NCI-H2107 (cell line): Measurements from ENCODE around the gene VAV2.

Experiments
- DNase-seq: peaks from one replicate; lab custom pipeline; 2025; lab: John Stamatoyannopoulos, UW

Gene VAV2

DNA sequence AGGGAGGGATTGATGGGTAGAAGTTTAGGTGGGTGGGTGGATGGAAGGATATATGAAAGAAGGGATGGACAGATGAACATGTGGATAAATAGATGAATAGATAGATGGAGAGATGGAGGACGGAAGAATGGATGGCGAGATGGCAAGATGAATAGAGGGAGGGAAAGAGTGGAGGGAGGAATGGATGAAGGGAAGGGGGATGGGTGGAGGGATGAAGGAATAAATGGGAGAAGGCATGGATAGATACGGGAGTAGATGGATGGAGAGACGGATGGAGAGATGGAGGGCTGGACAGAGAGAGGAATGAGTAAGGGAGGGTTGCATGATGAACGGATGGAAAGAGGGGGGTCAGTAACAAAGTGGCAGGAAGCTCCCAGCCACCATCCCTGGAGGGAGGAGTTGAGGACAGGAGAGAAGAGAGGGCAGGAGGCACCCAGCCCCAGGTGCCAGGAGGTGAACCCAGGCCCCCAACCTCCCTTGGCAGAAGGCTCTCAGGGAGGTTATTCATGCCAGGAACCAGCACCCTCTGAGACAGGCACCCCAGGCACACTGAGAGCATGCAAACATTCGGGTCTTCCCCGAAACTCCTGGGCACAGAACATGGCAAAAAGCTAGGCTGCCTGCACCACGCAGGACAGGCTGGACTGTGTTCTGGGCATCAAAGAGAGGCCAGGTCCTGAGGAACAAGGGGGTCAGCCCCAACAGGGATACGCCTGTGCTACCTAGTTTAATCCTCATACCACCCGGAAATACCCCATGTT, 263.1 kb downstream of the VAV2 start:
- no peak for DNase-seq

DNA sequence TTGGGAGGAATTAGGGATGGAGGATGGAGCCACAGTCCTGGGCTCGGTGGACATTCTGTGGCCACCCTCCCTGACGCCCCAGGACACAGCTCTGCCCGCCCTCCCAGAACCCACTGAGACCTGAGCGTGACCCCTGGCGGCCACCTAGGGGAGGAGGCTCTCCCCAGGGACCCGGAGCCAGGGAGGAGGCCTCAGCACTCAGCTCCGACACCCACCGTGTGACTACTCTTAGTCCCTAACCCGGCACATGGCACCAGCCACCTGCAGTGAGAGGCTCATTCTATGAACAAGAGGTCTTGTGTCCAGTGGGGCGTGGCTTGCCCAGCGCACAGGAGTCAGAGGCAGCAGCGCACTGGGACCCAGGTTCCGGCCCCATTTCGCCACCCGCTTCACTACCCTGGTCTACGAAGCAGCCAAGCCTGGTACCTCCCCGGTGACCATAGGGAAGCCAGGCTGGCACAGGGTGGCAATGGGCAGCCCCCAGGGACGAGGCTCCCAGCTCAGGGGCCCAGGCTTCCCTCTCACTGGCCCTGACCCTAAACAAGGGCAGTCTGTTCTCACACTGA, 264.2 kb downstream of the VAV2 start:
- DNase-seq: no peak

- no peak for DNase-seq
Measured at GRCh38 chr9:133727277-133727875, 264.7 kb downstream of the VAV2 start.

- peak; percentile 65 for DNase-seq
Measured at GRCh38 chr9:133726401-133727276, 265.5 kb downstream of the VAV2 start.

DNA sequence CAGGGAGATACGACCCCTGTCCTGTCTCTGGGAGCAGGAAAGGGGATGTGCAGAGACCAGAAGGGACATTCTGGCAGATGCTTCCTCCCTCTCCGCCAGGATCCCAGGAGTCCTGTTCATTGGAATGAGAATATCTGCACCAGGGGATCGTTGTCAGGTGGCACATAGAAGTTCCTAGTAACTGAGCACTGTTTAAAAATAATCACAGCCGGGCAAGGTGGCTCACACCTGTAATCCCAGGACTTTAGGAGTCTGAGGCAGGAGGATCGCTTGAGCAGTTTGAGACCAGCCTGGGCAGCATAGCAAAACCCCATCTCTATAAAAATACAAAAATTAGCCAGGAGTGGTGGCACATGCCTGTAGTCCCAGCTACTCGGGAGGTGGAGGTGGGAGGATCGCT, 266.2 kb downstream of the VAV2 start:
- no peak for DNase-seq

- DNase-seq: no peak
Measured at GRCh38 chr9:133718563-133719315, 273.4 kb downstream of the VAV2 start.

DNA sequence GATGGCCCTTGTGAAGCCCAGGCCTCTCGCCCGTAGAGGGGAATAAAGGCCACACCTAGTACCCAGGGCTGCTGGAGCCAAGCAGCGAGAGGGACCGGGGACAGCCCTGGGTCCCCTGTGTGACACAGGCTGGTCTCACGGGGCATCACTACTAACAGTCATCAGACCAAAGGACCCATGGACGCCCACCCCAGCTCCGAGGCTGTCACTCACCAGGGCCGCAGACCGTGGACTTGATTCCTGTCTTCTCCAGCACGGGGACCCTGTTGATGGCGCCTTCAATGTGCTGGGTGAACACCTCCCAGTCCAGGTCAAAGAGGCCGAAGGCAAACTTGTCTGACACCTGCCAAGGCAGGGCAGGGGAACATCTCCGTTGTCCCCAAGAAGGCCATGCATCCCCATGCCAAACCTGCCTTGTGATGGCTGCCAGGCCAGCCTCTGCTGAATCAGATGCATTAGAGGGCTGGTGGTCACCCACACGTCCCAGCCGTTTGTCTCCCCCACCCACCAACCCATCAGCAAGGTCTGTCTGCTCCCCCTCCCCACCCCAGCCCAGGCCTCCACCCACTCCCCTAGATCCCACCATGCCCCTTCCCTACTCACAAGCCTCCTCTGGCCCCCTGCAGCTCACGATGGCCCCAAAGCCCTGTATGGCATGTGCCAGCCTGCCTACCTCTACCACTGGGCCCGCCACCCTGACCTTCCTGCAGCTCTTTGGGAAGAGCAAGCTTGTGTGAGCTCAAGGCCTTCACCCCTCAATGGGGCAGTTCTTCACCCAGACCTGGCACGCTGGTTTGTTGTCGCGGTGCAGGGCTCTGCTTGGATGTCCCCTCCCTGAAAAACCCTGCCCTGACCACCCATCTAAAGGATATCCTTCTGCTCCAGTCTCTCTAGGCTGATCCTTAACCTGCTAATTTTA, 274.8 kb downstream of the VAV2 start:
- DNase-seq: no peak

DNA sequence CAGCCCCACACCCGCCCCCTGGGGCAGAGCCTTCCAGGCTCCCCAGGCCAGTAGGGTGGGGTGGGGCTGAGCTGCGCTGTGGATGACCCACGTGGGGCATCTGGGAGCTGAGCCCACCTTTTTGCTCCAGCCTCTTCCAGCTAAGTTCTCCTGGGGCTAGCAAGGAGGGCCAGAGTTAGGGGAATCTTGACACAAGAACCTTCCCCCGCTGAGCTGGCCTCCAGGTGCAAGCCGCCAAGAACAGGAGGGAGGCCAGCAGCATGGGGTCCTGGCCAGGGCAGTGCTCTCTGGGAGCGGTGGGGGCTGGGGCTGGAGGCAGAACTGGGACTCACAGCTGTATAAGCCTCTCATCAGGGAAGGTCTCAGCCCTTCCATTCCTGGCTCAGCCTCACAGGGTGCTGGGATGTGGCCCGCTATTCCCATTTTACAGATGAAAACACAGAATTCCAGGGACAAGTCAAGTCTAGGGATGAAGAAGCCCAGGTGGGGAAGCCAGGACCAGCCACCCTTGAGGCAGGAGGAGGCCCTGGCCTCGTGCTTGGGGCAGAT, 275.5 kb downstream of the VAV2 start:
- DNase-seq: no peak

- DNase-seq: peak; percentile 45
Measured at GRCh38 chr9:133715866-133716563, 276.1 kb downstream of the VAV2 start.

GRCh38 chr9:133715295-133715865, 276.7 kb downstream of the VAV2 start:
- DNase-seq: no peak

GRCh38 chr9:133714606-133715294, 277.4 kb downstream of the VAV2 start:
- DNase-seq: no peak

- DNase-seq: no peak
Measured at GRCh38 chr9:133713960-133714495, 278.1 kb downstream of the VAV2 start.

DNA sequence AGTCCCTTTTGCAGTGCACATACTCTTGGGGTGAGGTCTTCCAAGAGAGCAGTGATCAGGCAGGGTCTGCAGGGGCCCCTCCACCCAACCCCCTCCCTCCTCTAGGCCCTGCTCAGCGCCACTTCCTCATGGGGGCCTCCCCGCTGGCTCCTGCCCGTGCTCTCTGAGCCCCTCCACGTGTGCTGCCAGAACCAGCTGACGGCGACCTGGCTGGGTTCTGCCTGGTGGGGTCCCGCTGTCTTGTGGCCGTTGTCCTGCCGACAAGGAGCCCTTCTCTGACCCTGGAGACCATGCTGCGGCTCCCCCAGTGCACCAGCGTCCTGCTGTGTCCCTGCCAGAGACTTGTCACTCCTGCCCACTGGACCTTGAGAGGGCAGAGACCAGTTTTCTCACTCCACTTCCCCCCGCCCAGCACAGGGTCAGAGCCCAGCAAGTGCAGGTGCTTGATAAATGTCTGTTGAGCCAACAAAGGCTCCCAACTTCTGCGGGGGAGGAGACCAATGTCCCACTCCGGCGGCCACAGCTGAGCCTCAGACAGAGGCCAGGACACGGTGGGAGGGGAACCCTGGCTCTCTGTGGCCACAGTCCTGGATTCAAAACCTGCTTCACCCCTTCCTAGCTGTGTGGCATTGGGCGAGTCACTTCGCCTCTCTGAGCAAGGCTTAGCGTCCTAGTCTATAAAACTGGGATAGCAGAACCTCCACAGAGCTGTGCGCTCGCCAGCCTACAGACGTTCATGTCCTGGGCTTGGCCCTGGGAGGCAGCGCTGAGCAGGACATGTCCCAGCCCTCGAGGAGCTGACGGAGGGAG, 278.8 kb downstream of the VAV2 start:
- no peak for DNase-seq

- DNase-seq: no peak
Measured at GRCh38 chr9:133712221-133713100, 279.7 kb downstream of the VAV2 start.
